Occipital lobe (tissue), 2 donors: Measurements from ENCODE around the gene ADAMTS17. TPM values are rescaled to one million over a fixed set of nuclear protein-coding genes. Genes with fewer than 3 reads are reported as not detected.
"Not testable (repeated sequence)": the region's sequence is repeated elsewhere in the genome, so short reads cannot be mapped to it uniquely, and the experiment has no call there.

Source experiments
- DNase-seq: peaks from one replicate; lab custom pipeline; 2025; lab: John Stamatoyannopoulos, UW
- total RNA-seq: library from RNA; depleted of rRNA; stranded (reverse); fragments of >200 nt; gene quantifications from one replicate; pipeline ENCODE4 v1.2.3, GENCODE V29; 2014

Gene ADAMTS17
- total RNA-seq, 1 donor from 2014 or later: 5.1 TPM

DNA sequence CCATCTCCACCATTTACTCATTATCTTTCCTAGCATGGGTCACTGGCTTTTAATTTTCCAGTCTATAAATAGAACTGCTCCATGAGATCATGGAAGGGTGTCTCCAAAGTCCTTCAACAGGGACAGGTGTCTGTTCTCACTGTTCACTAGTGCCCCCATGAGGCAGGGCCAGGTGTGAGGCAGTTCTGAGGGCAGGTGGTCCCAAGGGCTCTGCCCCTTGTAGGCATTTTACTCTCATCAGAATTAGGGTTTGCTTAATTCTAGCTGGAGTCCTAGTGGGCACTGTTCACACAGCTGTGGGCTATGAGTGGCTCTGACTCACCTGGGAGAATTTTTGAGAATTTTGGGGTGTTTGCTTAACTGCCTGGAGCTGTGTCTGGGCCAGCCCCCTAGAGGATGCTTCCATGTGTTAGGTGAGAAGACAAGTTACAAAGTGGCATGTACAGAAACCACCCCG, 360.6 kb downstream of the ADAMTS17 start:
- DNase-seq: no peak

DNA sequence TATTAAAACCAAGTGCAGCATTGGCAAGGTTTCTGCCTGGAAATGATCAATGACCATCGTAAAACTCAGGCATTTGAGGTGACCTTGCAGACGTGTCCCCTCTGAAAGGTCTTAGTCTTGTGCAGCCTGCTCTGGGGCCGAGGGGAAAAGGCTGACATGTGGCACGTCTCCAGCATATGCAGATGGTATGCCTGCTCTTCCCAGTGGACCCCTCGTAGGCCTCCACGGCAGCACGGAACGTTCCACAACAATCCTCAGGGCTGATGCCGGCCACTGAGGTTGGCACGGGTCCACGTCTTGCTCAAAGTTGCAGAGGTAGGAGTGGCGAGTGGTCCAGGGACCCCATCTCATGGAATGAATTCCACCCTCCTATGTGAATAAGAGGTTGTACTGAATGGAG, 361.0 kb downstream of the ADAMTS17 start:
- DNase-seq: no peak

DNA sequence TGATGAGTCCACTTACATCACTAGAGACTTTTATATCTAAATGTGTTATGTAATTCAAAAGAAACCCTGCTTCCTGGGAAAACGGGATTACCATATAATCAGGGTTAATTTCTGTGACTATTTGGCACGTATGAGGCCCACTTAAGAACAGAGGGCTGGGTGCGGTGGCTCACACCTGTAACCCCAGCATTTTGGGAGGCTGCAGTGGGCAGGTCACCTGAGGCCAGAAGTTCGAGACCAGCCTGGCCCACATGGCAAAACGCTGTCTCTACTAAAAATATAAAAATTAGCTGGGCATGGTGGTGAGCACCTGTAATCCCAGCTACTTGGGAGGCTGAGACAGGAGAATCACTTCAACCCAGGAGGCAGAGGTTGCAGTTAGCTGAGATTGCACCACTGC, 361.9 kb downstream of the ADAMTS17 start:
- not testable (repeated sequence) for DNase-seq

DNA sequence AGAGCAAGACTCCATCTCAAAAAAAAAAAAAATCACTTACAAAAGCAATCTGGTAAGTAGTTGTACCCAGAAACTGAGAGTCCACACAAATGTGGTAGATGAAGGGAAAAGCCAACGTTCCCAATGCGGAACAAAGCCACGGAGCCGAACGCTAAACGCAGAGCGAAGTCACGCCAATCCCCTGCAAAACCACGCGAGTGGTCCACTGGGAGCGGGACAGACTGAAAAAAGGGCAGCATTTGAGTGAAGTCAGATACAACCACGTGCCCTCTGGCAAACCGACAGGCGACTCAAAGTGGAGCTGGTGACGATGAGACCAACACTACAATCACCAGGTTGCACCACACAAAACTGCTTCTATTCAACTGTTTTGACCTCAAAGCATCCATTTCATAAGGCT, 362.4 kb downstream of the ADAMTS17 start:
- DNase-seq: no peak

DNA sequence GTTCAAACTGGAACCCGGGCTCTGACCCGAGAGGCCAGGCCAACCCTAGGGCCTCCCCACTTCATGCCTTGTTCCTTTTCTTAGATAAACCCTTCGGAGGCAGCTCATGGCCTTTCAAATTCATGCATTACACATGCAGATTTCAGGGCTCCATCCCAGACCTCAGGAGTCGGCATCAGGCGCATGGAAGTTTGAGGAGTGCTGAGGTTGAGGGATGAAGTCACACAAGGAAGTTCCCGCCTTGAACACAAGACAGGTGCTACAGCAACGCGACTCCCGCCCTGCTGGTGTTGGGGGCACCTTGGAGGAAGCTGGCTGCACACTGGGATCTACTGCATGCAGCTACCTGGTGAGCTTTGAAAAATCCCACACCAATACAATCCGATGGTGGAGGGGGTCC, 363.3 kb downstream of the ADAMTS17 start:
- DNase-seq: no peak

DNA sequence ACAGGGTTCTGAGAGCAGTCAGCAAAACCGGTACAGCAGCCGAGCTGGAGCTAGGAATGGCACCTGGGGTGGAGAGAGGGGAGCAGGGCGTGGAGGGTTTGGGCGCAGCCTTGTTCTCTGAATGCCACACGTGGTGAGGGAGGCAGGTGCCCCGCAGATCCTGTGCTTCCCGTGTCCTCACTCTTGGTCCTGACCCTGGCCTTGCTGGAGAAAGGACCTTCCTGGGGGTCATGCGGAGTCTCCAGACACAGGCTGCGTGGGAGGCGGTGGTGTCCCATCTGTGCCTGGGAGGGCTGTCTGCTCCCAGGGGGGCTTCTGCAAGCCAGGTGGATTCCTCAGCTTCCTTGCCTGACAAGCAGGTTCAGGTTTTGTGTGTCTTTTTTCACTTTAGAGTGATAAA, 363.8 kb downstream of the ADAMTS17 start:
- no peak for DNase-seq

DNA sequence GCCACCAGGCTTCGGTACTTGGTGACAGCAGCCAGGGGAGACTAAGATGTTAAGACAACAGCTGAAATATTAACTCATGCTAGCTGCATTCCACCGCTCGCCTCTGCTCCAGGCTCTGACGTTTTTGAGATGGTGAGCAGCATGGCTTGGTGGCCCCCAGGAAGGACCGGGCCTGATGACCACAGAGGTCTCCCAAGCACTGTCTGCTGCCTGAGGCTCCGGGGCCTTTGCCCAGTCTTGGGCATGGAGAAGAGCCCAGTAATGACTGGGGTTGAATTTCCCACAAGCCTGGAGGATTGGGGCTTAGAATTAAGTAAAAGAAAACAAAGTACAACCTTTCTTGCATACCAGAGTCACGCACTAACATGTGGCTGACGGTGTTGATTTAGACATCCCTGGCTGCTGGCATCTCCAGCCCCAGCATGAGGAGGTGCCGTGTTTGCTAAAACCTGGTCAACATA, 364.9 kb downstream of the ADAMTS17 start:
- no peak for DNase-seq

DNA sequence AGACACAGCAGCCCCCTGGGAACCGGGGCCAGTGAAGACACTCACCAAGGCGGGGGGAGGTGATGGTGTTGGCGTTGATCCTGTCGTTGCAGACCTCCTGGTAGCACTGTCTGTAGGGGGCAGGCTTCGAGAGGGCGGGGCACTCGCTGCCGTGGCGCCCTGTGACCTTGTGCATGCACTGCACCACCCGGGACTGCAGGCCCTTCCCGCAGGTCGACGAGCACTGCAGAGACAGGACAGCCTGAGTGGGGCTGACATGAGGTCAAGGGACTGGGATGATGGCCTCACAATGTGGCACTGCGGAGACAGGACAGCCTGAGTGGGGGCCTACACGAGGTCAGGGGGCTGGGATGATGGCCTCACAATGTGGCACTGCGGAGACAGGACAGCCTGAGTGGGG, 365.8 kb downstream of the ADAMTS17 start:
- no peak for DNase-seq

DNA sequence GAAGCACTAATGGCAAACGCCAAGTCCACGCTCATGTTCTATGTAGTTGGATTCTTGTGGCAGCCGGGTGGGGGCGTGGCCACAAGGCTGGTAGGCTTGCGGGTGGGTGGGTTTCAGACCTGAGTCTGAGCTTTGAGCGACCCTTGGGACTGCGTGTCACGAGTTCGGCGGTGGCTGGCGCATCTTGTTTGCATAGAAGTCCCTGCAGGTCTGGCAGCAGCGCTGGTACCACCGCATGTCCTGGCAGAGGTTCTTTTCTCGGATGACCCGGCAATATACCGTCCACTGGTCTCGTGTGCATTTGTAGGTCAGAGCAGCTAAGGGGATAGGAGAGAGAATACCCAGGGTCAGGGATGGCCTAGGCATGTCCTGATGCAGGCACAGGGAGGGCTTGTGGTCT, 367.5 kb downstream of the ADAMTS17 start:
- DNase-seq: no peak

DNA sequence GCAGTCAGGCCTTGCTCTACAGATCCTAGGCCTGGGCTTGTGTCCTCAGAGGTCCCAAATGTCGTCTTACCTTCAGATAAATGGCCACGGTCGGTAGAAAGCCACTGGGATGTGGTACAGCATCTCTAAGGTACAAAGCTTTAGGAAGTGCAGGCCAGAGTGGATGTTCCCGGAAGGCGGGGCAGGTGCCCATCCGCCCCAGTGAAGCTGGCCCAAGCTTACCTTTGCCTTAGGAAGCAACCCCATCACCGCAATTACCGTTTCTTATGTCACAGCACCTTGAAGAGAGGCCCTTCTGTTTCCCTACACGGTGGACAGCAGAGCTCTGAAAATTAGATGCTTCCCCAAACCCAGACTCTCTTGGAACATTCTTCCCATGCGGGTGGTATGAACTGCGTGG, 368.4 kb downstream of the ADAMTS17 start:
- DNase-seq: no peak

DNA sequence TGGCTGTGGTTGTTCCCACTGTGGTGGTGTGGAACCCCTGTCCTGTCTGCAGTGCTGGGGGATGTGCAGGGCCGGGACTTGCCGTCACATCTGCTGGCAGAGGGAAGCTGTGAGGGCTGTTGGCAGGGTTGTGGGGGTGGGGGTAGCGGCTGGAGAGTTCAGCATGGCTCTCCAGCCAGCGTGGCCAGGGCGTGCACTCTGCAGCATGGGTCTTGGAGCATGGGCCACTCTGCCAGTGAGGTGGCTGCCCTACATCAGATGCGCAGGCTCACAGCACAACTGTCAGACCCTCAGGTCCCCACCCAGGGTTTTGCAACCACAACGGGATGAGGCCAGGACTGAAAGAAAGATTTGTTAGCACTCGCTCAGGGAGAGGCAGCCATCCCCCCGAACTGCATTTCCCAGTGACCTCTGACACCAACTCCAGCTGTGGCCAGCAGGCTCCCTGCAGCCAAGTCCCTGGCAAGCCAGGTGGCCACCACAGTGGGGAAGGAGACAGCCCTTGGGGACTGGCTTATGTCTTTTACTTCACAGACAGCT, 370.8 kb downstream of the ADAMTS17 start:
- no peak for DNase-seq

DNA sequence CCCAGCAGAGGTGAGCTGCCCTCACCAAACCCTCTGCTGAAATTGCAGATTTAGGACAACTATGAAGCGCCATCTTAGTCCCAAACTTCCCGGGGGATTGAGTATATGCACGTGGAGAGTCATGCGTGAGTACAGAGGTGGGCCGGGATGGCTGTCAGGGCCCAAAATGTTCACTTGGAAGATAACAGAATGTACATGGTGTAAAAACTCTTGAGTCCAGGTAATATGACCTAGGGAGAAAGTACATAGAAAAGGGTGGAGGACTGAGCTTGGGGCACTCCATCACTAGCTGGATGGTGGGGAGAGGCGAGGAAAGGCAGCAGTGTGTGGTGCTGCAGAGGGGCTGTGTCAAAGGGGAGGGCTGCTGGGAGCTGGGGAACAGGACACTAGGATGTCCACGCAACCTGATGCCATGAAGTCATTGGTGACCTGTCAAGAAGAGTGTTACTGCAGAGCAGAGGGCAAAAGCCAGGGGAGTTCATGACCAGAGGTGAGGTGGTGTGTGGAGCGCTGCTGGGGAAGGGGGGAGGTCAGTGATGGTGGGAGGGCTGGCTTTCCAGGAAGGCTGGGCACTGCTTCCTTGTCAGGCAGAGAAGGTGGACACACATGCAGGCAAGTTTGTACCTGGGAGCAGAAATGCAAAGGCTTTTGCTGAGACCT, 372.4 kb downstream of the ADAMTS17 start:
- no peak for DNase-seq

DNA sequence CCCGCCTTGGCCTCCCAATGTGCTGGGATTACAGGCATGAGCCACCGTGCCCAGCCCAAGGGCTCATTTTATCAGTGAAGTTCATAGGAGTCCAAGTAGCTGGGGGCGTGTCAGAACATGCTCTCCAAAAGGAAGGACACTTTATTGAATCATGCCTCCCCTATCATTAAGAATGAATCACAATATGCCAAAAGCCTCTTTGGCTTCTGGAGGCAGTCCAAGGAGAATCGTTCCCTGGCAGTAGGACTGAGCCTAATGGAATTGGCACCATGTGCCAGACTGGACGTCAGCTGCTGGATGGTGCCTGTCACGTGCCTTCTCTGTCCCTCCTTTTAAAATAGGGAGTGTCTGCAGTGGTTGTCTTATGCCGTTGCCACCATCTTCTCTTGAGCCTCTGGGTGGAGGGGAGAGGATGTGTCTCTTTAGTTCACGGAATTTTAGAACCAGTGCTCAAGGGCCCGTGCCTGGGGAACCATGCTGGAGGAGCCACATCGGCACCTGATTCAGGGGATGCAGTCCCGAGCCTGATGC, 373.9 kb downstream of the ADAMTS17 start:
- no peak for DNase-seq

DNA sequence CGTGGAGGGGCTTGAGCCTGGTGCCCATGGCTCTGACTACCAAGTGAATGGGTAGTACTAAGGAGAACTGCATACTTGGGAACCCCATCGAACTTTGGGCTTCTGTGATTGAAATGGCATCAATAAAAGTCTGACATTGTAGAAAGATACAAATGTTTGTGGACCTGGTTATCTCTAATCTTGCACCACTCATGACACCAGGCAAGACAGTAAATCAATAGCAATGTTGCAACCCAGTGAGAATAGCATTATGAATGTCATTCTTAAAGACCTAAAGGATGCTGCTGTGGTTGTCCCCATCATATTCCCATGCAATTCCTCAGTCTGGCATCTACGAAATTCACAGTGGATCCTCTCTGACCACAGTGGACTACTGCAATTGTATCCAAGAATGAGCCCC, 375.0 kb downstream of the ADAMTS17 start:
- no peak for DNase-seq

DNA sequence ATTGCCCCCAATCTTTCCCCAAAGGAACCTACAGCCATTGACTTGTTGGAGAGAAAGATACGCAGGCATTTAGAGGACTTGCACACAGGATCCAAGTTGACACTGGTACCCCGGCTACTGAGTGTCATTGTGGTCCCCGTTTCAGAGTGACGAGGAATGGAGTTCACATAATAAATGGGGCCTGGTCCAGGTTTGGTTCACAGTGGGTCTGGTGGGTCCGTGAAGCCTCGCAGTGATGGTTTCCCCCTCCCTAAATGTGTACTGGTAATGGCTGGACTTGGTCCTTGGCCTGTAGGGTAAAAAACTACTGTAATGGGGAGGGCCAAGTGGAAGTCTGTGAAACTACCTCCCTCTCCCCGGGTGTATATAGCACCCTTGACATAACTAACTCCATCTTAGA, 376.4 kb downstream of the ADAMTS17 start:
- no peak for DNase-seq

DNA sequence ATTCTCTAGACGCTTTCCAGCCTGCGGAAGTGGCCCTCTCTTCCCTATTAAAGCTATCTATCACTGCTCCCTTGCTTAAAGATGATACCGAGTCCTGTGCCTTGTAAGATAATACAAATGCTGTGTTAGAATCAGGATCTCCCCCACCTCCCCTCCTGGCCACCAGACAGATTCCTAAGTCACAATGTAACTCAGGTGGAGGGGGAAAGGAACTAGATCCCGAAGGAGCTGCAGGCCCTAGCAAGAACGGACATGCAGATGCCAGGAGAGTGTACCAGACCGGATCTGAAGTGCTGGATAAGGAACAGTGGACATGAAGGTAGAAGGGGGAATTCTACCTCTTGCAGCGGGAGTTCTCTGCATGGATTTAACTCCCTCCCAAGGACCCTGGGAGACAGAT, 377.8 kb downstream of the ADAMTS17 start:
- no peak for DNase-seq

DNA sequence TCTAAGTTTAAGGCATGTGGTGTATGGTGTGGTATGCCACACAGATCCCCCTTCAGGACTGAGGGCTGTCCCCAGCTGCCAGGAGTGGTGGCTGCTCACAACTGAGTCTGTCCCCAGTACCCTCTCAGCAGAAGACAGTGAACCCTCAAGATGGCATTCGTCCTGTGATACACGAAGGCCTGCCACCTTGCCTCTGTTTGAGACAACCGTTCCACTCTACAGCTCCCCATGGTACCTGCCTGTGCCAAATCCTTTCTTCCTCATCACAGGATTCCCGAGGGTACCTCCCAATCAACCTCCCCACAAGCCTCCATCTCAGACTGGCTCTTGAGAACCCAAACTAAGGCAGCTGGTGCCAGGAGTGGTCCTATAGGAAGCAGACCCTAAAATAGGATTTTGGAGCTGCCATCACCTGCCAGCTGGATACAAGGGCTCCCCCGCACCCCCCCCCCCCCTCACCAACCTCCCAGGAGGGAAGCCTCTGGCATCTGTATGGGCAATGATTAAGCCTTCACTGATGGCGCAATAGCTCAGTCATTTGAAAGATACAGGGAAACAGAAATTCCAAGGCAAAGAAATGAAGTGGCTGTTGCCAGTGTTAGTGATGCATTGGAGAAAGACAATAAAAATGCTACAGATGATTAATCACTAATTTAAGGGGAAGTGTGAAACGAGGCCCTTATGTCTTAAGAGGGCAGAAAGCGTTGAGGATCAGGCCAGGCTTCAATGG, 378.5 kb downstream of the ADAMTS17 start:
- DNase-seq: no peak

DNA sequence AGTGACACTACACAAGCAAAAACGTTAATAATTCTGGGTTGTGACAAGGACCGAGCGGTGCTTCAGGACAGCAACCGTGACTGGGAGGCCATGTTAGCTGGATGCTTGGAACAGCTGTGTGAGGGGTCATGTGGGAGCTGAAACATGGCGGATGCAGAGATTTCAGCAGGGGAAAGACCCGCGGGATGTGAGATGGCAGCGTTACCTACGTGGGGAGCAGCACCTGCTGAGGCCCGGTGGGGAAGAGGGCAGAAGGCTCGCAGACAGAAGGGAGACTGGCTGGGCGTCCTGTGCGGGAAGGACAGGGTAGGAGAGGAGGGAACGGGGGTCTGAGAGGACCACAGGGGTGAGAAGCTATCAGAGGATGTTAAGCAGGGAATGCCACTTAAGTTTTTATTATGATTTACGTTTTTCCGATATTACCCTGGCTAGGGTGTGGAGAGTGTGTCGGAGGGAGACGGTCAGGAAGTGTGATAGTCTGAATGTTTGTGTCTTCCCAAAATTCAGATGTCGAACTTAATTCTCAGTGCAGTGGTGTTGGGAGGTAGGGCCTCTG, 379.7 kb downstream of the ADAMTS17 start:
- DNase-seq: no peak

DNA sequence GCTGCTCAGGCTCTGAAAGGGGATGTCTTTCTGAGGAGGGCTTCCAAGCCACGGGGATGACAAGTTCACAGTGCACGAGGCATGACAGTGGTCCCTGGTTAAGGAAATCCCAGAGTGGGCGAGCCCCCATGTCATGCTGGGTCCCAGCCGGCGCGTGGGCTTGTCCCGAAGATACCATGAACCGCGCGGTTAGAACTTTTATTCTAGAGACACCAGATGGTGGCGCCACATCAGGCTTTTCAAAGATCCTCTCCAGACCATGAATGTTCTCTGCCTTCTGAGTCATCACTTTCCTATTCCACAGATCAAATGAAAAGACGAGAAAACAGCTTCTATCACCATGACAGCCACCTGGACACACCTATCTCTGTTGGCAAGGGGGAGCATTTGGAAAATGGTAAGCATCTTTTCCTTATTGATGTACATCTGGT, 380.7 kb downstream of the ADAMTS17 start:
- DNase-seq: no peak

DNA sequence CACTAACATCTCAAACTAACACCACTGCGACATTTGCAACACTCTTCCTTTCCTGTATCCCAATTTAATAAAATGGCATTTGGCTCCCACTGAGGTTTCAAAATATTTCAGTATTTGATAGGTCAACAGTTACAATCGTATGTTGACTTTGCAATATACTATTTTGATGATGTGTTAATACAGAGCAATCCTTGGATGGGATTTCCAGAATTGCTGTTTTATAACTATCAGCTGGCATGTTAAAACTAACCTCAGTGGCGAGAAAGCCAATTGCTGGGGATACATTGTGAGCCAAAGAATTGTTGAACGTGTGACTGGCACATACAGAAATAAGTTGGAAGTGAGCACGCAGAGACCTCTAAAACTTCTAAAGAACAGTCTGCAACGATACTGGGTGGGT, 382.4 kb downstream of the ADAMTS17 start:
- no peak for DNase-seq

DNA sequence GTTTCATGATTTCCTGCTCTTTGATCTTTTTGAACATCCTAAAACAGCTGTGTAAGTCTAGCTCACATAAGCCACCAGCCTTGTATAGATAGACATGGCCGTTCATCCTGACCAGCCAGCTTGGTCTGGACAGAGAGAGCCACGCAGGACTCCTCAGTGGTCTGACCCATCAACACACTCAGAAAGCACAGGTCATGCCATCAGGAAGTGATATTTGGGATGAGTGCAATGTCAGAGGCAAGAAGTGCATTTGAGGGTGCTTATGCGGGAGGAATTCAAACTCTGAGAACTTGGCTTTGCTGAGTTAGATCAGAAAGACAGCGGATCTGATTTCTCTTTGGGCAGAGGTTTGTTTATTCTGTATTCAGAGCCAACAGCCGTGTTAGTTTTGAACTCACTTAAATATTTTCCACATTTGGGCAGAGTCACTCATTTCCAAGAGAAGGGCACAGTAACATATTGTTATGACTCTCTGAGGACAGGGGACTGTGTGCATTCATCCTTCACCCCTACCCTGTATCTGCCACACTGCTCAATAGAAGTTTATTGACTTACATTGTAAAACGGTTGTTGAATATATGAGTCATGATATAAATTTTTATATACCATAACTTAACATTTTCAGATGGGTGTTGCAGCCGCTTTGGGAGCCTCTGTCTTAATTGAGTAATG, 383.2 kb downstream of the ADAMTS17 start:
- DNase-seq: no peak

DNA sequence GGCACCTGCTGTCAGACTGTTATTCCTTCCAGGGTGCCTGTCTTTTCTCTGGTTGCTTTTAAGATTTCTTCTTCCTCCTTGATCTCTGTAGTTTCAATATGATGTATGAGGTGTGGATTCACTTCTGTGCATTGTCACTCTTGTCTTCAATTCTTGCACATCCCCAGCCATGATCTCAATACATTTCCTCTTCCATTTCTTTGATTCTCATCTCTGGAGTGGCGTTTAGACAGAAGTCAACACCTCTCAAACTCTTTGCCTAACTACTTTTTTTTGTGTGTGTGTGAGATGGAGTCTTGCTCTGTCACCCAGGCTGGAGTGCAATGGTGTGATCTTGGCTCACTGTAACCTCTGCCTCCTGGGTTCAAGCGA, 384.1 kb downstream of the ADAMTS17 start:
- DNase-seq: no peak
